Measurements from ENCODE around the gene NOPCHAP1.
A peak's percentile ranks its signal among the peaks of the same experiment; 100 is the strongest.
"Not testable (repeated sequence)": the region's sequence is repeated elsewhere in the genome, so short reads cannot be mapped to it uniquely, and the experiment has no call there.

Gene NOPCHAP1, protein sequence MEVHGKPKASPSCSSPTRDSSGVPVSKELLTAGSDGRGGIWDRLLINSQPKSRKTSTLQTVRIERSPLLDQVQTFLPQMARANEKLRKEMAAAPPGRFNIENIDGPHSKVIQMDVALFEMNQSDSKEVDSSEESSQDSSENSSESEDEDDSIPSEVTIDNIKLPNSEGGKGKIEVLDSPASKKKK

GRCh38 chr12:104986022-104986941 is at the start of gene NOPCHAP1:
TSS of gene NOPCHAP1 (plus strand) at chr12:104986316. CDS start at chr12:104986353, 37 bp downstream.
- DNase-seq: peak; percentile 80

- DNase-seq: no peak
These were observed 47.7 kb upstream of the NOPCHAP1 start for GRCh38 chr12:104938371-104938770.

GRCh38 chr12:104939089-104939488 is 47.0 kb upstream of the NOPCHAP1 start:
- no peak for DNase-seq

GRCh38 chr12:104941454-104941853 is 44.7 kb upstream of the NOPCHAP1 start:
- DNase-seq: no peak

- DNase-seq: no peak
These were observed 44.0 kb upstream of the NOPCHAP1 start for GRCh38 chr12:104942075-104942474.

DNA sequence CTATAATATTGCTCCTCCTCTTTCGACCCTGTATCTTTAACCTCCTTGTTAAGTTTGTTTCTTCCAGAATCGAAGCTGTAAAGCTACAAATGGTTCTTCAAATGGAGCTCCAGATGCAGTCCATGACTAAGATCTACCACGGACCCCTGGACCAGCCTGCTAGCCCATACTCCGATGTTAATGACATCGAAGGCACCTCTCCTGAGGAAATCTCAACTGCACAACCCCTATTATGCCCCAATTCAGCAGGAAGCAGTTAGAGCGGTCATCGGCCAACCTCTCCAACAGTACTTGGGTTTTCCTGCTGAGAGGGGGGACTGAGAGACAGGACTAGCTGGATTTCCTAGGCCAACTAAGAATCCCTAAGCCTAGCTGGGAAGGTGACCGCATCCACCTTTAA is 42.7 kb upstream of the NOPCHAP1 start:
- DNase-seq: not testable (repeated sequence)

- DNase-seq: no peak
These were observed 41.9 kb upstream of the NOPCHAP1 start for GRCh38 chr12:104944252-104944651.

DNA sequence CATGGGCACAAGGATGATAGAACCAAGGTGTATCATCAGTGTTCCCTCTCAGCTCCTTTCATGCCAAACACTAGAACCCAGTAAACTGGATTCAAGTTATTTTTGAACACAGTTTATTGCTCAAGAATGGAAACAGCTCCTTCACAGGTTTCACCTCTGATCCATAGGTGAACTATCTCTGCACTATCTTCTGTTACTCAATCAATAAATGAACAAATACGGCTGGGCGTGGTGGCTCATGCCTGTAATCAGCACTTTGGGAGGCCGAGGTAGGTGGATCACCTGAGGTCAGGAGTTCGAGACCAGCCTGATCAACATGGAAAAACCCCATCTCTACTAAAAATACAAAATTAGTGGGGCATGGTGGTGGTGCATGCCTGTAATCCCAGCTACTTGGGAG is 37.4 kb upstream of the NOPCHAP1 start:
- DNase-seq: not testable (repeated sequence)

GRCh38 chr12:104951759-104952509 is 34.2 kb upstream of the NOPCHAP1 start:
- DNase-seq: no peak

- DNase-seq: no peak
These were observed 33.3 kb upstream of the NOPCHAP1 start for GRCh38 chr12:104952816-104953215.

DNA sequence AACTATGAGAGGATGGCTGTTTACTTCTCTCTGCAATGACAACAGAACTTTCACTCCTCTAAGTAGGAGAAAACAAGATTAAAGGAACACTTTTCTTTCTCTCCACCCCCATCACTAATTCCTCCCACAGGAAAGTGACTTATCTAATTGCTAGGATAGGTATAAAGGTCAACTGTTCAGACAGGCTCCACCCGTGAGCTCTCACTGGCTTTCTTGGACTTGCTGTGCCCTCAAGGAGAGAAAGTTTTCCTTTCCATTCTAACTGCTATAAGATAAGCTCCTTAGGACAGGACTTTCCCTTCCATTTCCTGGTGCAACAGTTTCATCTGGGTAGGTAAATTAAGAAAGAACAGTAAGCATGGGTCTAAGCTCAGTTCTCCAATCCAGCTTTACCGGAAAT is 32.8 kb upstream of the NOPCHAP1 start:
- DNase-seq: no peak

GRCh38 chr12:104955703-104956102 is 30.4 kb upstream of the NOPCHAP1 start:
- DNase-seq: no peak

GRCh38 chr12:104956870-104957718 is 29.0 kb upstream of the NOPCHAP1 start:
- no peak for DNase-seq

GRCh38 chr12:104957719-104958000 is 28.5 kb upstream of the NOPCHAP1 start:
- DNase-seq: peak; percentile 13 to 25

DNA sequence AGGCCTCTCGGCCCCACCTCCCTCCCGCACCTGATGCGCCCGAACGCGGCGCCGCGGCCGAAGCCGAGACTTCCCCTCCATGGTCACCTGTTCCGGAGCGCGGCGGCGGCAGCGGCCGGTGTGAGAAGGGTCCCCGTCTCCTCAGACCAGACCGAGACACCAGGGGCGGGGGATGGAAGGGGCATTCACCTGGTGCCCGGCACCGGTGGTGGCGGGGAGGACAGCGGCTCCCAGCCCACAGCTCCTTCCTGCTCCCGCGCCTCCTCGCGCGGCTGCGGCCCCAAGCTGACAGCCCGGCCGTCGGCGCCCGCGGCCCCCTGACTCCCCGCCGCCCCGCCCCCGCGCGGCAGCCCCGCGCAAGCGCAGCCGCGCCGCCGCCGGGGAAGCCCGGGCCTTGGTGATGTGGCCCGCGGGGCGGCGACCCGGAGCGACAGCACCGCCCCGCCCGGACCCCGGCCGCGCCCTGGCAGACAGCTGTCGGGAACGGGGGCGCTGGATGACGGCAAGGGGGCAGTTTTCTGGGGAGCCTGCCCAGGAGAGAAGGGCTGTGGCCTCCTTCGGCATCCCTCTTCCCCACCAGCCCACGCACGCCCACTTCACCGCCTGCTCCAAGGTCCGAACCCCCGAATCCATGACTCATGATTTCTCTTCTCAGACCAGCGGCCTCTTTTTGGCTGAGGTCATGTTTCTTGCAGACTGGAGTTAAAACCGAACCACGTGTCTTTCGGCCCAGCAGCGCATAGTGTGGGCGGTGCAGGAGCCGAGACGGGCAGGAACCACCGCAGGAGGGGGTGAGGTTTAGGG is 27.9 kb upstream of the NOPCHAP1 start, which contains the start of gene SLC41A2:
TSS of gene SLC41A2 (minus strand) at position 290 of the 804 bp plus-strand sequence. CDS start 29,763 bp downstream, outside the sequence.
- peak; percentile 80 to 84 for DNase-seq

DNA sequence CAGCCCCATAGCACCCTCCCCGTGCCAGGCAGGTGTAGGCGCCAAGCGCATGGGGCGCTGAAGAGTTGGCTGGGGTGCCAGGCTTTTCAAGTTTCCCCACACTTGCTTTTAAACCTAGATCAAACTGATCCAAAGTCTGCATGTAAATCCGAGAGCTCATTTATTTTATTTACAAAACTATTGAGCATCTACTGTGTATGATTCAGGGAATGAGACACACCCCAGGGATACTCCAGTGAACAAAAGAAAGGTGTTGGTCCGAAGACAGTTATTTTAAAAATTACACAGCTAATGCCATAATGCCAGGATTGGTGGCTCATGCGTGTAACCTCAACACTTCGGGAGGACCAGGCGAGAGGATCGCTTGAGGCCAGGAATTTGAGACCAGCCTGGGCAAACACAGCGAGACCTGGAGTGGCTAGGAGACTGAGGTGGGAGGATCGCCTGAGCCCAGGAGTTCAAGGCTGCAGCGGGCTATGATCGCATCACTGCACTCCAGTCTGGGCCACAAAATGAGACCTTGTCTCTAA is 27.2 kb upstream of the NOPCHAP1 start:
- no peak for DNase-seq

- no peak for DNase-seq
These were observed 26.7 kb upstream of the NOPCHAP1 start for GRCh38 chr12:104959335-104959841.

DNA sequence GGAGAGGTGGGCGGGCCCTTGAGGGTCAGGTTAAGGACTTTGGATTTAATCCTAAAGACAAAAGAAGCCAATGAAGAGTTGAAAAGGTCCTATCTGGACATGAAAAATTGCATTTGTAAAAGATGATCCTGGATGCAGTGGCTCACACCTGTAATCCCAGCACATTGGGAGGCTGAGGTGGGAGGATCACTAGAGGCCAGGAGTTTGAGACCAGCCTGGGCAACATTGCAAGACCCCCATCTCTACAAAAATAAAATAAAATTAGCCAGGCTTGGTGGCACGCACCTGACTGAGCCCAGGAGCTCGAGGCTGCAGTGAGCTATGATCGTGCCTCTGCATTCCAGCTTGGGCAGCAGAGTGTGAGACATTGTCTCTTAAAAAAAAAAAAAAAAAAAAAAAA is 25.7 kb upstream of the NOPCHAP1 start:
- no peak for DNase-seq

DNA sequence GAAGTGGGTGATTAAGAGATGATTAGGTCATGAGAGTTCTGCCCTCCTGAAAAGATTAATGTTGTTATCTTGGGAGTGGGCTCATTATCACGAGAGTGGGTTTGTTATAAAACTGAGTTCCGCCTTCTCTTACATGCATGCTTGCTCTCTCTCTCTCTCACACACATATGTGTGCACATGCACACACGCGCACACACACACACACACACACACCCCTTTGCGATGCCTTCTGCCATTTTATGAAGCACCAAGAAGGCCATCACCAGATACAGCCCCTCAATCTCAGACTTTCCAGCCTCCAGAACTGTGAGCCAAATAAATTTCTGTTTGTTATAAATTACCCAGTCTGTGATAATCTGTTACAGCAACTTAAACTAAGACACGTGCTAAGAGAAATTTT is 22.4 kb upstream of the NOPCHAP1 start:
- no peak for DNase-seq

- DNase-seq: no peak
These were observed 21.8 kb upstream of the NOPCHAP1 start for GRCh38 chr12:104964167-104964855.

DNA sequence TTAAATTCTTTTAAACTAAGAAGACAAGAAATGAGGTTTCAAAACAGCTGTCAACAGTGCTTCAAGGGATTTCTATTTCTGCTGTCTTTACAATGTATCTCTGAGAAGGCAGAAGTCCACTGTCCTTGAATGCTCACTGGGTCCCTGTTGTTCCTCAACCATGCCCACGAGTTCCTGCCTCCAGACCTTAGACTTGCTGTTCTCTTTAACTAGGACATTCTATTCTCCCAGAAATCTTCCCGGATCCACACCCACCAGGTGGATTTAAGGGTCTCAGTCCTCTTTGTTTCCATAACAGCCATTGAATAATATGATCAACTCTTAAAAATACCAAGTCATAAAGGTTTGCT is 21.3 kb upstream of the NOPCHAP1 start:
- DNase-seq: no peak

Measured in activated CD4-positive, alpha-beta T cell treated with anti-CD3 and anti-CD28 coated beads, Interleukin-2, amount 50 U/mL, for 4 hours (primary cell).